ENCODE measurements around the gene CYP46A1.

Gene CYP46A1

GRCh38 chr14:99741227-99741976 lies 57.3 kb downstream of the CYP46A1 start:
- in situ Hi-C loops (cut with MboI; ENCODE audit: low sequenced_read_pairs): no loop called here

- in situ Hi-C loops (cut with MboI; ENCODE audit: low sequenced_read_pairs): no loop called here
These were observed 58.0 kb downstream of the CYP46A1 start for GRCh38 chr14:99742074-99742473.

GRCh38 chr14:99742509-99743487 lies 58.7 kb downstream of the CYP46A1 start:
- in situ Hi-C loops (cut with MboI; ENCODE audit: low sequenced_read_pairs): no loop called here

GRCh38 chr14:99744199-99744872 lies 60.2 kb downstream of the CYP46A1 start:
- in situ Hi-C loops (cut with MboI; ENCODE audit: low sequenced_read_pairs): no loop called here

GRCh38 chr14:99744873-99745224 lies 60.8 kb downstream of the CYP46A1 start:
- in situ Hi-C loops (cut with MboI; ENCODE audit: low sequenced_read_pairs): no loop called here

DNA sequence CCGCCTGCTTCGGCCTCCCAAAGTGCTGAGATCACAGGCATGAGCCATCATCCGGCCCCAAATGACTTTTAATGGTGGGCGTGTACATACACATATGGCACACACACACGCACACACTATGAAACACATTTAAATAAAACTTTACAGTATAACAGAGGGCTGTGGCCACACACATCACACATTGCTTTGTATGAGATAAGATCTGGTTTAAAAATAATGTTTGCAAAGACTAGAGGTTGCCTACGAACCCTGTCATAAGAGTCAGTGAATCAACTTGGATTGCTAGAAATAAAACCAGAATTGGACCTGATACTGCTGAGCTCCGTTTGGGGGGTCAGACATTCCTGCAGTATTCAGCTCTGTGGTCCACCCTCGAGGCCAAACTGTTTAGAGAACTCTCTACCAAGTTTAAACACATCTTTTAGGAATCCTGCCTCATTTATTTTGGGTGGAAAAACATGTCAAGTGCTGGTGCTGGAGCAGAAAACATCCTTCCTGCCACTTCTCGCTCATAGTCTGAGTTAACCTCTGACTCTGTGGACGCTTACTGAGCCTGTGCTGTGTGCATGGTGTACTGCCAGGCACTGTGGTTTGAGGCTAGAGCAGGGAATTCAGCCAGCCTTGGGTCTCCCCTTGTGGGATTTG lies 61.3 kb downstream of the CYP46A1 start:
- in situ Hi-C loops (cut with MboI; ENCODE audit: low sequenced_read_pairs): no loop called here

- in situ Hi-C loops (cut with MboI; ENCODE audit: low sequenced_read_pairs): no loop called here
These were observed 63.1 kb downstream of the CYP46A1 start for GRCh38 chr14:99747167-99747566.

- in situ Hi-C loops (cut with MboI; ENCODE audit: low sequenced_read_pairs): no loop called here
These were observed 63.7 kb downstream of the CYP46A1 start for GRCh38 chr14:99747582-99748330.

DNA sequence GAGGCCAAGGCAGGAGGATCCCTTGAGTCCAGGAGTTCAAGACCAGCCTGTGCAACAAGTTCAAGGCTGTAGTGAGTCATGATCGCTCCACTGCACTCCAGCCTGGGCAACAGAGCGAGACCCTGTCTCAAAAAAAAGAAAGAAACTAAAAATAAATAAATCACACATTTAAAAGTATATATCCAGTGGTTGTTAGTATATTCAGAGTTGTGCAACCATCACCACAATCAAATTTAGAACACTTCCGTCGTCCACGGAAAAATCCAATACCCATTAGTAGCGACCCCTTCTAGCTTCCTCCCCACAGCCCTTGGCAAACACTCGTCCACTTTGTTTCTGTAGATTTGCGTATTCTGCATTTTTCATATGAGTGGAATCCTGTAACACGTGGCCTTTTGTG lies 64.4 kb downstream of the CYP46A1 start:
- in situ Hi-C loops (cut with MboI; ENCODE audit: low sequenced_read_pairs): no loop called here

- in situ Hi-C loops (cut with MboI; ENCODE audit: low sequenced_read_pairs): no loop called here
These were observed 65.0 kb downstream of the CYP46A1 start for GRCh38 chr14:99749142-99749541.

- in situ Hi-C loops (cut with MboI; ENCODE audit: low sequenced_read_pairs): no loop called here
These were observed 65.9 kb downstream of the CYP46A1 start for GRCh38 chr14:99749763-99750715.

GRCh38 chr14:99750746-99751450 lies 66.8 kb downstream of the CYP46A1 start:
- in situ Hi-C loops (cut with MboI; ENCODE audit: low sequenced_read_pairs): no loop called here

DNA sequence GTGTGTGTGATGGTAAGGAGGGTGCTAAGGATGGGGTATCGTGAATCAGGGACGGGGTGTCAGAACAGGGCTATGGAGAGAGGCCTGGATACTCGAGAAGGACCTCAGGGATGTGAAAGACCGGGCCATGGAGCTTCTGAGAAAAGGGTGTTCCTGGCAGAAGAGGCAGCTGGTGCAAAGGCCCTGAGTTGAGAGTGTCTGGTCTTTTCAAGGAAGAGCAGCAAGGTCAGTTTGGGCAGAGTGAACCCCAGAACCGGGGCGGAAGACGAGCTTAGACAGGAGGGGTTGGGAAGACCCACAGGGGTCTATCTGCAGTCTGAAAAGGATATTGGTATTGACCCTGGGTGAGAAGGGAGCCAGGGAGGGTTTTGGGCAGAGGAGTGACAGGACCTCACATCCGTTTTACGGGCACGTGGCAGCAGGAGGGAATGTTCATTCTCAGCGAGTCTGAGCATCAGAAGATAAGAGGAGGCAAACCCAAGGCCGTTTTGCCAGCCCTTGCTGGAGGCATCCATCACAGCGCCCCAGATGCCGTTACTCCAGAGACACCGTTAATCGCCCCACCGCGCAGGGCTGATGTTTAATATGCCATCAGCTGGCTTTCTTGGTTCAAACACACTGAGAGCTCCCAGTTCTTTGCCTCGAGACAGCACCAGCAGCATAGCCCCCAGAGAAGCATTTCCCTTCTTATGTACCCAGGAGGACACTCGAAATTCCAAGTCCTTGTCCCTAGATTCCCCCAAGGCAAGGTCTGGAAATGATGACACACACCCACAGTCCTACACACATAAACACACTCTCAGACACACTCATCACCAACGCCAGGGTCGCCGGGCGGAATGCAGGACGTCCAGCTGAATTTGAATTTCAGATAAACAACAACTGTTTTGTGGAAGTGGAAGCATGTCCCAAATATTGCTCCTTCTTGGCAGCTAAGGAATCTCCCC lies 67.7 kb downstream of the CYP46A1 start:
- in situ Hi-C loops (cut with MboI; ENCODE audit: low sequenced_read_pairs): no loop called here

- in situ Hi-C loops (cut with MboI; ENCODE audit: low sequenced_read_pairs): no loop called here
These were observed 68.5 kb downstream of the CYP46A1 start for GRCh38 chr14:99752486-99753121.

DNA sequence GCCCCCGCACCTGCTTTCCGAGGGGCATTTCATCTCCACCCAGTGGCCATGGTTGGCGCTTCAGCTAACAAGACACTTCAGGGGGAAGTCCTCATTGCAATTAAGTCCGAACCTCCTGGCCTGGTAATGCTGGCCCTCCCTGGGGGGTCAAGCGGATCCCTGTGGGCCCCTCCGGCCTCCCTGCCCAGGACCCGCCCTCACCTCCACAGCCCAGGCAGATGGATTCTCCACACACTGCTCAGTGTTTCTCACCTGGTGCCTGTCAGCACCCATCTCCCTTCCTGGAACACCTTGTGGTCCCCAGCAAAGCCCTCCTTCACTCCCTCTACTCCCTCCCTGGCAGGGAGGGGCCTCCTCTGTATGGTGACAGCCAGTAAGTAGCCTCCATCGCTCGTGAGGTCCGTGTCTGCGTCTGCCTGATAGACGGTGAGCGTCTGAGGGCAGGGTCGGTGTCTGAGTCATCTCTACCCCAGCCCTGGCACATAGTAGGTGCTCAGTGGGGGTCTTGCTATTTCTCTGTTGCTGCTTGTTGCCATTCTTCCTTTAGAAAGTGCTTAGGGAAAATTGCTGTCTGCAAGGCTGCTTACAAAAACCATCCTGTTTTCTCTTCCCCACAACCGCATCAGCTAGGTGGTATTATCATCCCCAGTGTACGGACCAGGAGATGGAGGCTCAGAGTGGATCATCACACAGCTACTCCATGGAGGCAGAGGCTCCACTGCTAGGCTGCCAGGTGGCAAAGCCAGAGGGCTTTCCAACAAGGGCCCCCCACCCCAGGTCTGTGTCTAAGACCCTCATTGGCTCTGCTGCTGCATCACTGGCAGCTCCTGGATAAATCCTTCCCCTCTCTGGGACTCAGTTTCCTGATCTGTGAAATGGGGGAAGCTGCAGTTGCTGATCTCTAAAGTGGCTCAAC lies 69.4 kb downstream of the CYP46A1 start:
- in situ Hi-C loops (cut with MboI; ENCODE audit: low sequenced_read_pairs): no loop called here
